Caki2 (cell line): ENCODE measurements around the gene CLDN10. TPM values are rescaled to one million over a fixed set of nuclear protein-coding genes. Genes with fewer than 3 reads are reported as not detected.
"Not testable (repeated sequence)": the region's sequence is repeated elsewhere in the genome, so short reads cannot be mapped to it uniquely, and the experiment has no call there.

Experiments
- DNase-seq: peaks from one replicate; pipeline ENCODE4 v3.0.0-alpha.2; 2015; ENCODE audit warnings: low read depth
- in situ Hi-C: cut with HindIII; loops from 2 replicates; pipeline ENCODE4 v1.10.0; 2016; ENCODE audit warnings: low sequenced_read_pairs, low pct_unique_long_range_greater_than_20kb, mixed read lengths
- total RNA-seq: library from RNA; depleted of rRNA; stranded (reverse); fragments of >200 nt; shearing (Covaris generic); gene quantifications from 2 replicates; pipeline ENCODE4 v1.2.3, GENCODE V29; 2014; ENCODE audit warnings: low replicate concordance

CLDN10 gene
- total RNA-seq, 1 experiment from 2014 or later: not detected

DNA sequence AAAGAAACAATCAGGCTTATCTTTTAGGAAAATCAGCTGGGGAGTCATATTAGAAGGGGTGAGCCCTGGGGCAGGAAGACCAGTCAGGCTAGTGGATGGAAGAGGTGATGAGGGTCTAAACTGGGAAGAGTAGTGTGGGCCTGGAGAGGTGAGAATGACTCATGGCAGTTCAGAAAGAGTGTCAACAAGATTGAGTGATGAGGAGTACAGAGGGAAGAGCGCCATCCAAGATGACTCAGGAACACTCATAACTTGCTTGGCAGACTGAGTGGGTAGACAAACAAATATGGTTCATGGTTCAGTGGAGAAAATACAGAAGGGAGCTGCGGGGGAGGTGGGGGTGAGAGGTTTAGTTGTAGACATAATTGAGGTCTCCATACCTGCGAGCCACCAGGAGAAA is 17.3 kb upstream of the CLDN10 start:
- peak; percentile 90 for DNase-seq
- in situ Hi-C loops: no loop called here

DNA sequence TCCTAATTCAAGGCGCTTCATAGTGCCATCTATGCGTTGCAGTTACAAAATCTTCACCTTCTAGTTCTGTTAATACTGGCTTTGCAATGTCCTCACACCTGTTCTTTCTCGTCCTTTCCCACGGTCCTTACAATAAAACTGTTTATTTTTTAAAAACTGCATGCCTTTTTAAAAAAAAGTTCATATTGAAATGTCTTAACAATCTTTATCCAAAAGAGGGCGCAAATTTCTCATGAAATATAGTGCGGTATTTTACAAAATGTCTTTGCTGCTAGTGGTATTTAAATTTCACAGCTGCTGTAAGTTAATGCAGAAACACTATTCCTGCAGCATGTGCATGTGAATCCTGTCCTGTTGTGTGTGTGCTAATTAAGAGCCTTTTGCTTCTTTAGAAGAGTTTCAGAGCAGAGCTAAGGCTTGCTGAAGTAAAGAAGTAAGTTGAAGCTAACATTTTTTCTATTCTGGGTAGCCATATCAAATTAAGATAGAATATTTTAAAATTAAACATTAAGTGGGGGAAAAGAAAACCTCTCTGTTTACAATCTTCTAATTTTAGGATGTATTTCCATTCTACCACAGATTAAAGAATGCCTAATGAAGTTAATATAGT is 15.8 kb upstream of the CLDN10 start:
- DNase-seq: peak; percentile 27
- in situ Hi-C loops: no loop called here

GRCh38 chr13:95540888-95541287 is 11.6 kb upstream of the CLDN10 start:
- DNase-seq: no peak
- in situ Hi-C loops: no loop called here

DNA sequence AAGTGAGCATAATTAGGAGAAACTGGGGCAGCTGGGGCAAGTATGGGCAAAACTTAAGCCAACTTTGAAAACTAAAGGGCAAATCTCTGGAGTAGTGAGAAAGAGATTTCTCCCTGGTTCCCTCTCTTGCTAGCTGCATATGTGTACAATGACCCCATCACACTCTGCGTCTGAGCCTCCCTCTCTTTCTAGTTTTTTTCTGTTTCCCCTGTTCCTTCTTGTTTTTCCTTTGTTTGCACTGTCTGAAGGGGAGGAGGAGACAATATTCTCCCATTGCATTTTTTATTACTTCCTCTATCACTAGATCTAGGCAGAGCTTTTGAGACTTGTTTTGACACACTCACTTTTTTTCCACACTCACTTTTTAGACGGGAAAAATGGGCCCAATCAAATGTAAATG is 11.2 kb upstream of the CLDN10 start:
- in situ Hi-C loops: no loop called here
- DNase-seq: no peak

DNA sequence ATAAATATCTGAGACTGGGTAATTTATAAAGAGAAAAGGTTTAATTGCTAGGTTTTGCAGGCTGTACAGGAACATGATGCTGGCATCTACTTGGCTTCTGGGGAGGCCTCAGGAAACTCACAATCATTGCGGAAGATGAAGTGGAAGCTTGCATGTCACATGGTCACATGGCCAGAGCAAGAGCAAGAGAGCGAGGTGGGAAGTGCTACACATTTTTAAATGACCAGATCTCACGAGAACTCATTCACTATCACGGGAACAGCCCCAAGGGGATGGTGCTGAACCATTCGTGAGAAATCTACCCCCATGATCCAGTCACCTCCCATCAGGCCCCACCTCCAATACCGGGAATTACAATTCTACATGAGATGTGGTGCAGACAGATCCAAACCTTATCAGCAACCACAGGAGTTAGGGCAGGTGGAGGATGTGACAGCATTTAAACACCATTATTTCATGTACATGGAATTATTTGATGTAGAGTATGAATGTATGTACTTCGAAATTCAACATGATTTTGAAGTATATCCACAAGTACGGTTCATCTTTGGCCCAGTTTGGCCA is 10.5 kb upstream of the CLDN10 start:
- in situ Hi-C loops: no loop called here
- DNase-seq: no peak

GRCh38 chr13:95544293-95544692 is 8.2 kb upstream of the CLDN10 start:
- in situ Hi-C loops: no loop called here
- DNase-seq: no peak

- no peak for DNase-seq
- in situ Hi-C loops: no loop called here
Observed at GRCh38 chr13:95546919-95547318, 5.6 kb upstream of the CLDN10 start.

DNA sequence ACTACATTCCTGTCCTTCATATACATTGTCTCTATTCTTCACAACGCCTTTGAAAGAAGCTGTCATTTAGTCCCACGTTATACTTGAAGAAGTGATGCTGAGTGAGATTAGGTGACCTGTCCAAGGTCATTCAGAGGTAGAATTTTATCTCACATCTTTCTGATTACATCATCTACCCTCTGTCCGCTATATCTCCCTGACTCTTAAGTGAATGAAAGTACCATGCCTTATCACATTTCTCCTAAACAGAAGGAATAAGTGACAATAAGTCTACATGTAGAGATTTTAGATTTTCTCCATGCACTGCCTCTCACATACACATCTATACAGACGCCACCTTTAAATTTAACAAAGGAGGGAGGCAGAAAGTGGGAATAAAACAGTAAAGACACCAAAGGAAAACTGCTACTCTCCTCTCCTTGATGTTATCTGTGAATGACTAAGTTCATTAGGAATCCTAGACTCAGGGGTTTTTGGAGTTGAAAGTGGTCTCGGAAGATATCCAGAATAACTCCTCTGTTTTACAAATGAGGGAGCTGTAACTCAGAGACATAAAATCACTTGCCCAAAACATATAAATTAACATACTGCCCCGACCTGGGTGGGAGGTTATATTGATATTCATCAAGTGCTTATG is 4.9 kb upstream of the CLDN10 start:
- no peak for DNase-seq
- in situ Hi-C loops: no loop called here

DNA sequence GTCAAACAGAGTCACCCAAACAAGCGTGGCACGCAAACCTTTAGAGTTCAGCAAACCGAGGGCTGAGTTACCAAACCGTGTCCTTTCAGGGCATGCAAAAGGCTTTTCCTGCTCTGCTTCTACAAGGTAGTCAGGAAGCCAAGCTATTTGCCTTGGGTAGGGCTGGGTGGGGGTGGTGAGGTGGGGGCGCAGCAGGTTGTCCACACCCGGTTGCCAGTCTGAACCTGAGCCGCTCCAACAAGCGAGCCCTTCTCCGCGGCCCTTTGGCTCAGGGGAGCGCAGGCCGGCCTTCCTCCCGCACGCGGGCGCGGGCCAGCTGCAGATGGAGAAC is 347 bp upstream of the CLDN10 start:
- DNase-seq: no peak
- in situ Hi-C loops: no loop called here

- no peak for DNase-seq
- in situ Hi-C loops: no loop called here
Observed at GRCh38 chr13:95553581-95554385, 1.3 kb downstream of the CLDN10 start.

DNA sequence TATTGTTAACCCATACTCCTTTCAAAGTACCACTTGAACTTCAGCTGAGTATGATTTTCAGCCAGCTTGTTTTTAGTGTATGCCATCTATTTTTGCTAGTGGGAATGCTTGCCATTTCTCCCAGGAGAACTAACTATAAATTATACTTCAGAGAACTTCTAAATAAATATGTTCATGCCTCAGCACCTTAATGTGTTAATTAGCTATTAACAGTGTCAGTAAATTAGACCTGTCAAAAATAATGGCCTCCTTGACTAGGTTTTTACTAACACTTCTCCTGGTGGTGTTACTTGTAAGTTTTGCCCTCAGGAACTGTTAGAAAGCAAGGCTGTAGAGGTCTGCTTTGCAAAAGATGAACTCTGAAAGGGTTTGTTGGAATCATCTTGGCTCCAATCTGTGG is 4.5 kb downstream of the CLDN10 start:
- in situ Hi-C loops: no loop called here
- DNase-seq: no peak

- in situ Hi-C loops: no loop called here
Observed at GRCh38 chr13:95559100-95559499, 6.6 kb downstream of the CLDN10 start.

GRCh38 chr13:95560387-95560786 is 7.9 kb downstream of the CLDN10 start:
- in situ Hi-C loops: no loop called here
- no peak for DNase-seq

More at GRCh38 chr13:95559100-95559499, 6.6 kb downstream of the CLDN10 start:
- no peak for DNase-seq

DNA sequence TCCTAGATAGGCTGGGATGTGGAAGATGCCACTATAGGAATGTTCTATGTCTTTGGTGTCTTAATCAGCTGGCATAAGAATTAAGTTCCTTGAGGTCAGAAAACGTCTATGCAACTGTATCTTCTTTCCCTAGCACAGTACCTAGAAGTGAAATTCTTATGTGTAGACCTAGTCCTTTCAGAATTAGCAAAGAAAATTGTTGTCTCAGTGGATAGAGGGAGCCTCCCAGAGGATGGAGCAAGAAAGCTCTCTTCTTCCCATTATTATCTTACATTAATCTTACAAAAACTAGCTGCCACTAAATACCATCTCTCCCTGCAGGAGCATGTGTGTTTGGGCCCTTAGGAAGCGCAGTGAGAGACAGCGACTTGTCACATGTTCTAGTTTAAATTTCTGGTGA is 11.6 kb downstream of the CLDN10 start:
- in situ Hi-C loops: no loop called here
- DNase-seq: peak; percentile 31

- peak; percentile 78 for DNase-seq
- in situ Hi-C loops: no loop called here
Observed at GRCh38 chr13:95564733-95565291, 12.3 kb downstream of the CLDN10 start.

GRCh38 chr13:95565758-95566157 is 13.2 kb downstream of the CLDN10 start:
- in situ Hi-C loops, DNase-seq: not testable (repeated sequence)

- in situ Hi-C loops: no loop called here
- peak; percentile 8 for DNase-seq
Observed at GRCh38 chr13:95568131-95568530, 15.6 kb downstream of the CLDN10 start.

- in situ Hi-C loops: no loop called here
- DNase-seq: no peak
Observed at GRCh38 chr13:95570016-95570415, 17.5 kb downstream of the CLDN10 start.

DNA sequence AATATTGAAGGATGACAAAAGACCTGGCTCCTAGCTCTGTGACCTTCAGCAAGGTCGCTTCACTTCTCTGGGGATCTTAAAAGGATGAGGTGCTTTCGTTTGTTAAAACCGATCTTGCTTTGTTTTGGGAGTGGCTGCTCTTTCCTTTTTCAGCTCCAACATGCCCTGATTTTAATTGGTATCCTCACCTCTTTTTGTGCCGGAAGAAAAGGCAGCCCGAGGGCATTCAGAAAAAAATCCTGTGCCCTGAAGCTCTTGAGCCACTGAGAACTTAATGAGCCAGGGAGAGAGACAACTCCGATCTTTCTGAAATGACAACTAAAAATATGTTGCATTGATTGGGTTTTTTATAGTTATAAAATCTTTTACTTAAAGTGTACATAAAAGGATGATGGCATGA is 19.4 kb downstream of the CLDN10 start:
- no peak for DNase-seq
- in situ Hi-C loops: no loop called here
